GM21381 (cell line): ENCODE results near the gene CFAP45.

ENCODE experiments used
- ATAC-seq: cut with Tn5 transposase; IDR thresholded peaks from one replicate; pipeline ENCODE4 v1.9.1; 2021; ENCODE audit warnings: mild to moderate bottlenecking, moderate library complexity; ENCODE audit not compliant: unreplicated experiment

The CFAP45 gene, protein sequence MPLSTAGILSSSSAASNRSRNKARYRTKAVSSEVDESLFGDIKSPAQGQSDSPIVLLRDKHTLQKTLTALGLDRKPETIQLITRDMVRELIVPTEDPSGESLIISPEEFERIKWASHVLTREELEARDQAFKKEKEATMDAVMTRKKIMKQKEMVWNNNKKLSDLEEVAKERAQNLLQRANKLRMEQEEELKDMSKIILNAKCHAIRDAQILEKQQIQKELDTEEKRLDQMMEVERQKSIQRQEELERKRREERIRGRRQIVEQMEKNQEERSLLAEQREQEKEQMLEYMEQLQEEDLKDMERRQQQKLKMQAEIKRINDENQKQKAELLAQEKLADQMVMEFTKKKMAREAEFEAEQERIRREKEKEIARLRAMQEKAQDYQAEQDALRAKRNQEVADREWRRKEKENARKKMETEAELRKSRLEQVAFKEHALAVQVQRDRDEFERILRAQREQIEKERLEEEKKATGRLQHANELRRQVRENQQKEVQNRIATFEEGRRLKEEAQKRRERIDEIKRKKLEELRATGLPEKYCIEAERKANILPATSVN

GRCh38 chr1:159900086-159900680, at the start of gene CFAP45:
TSS of gene CFAP45 (minus strand) at chr1:159900165. CDS start at chr1:159900098, 67 bp downstream.
- no peak for ATAC-seq

- no peak for ATAC-seq
These were observed 49.2 kb upstream of the CFAP45 start for GRCh38 chr1:159949123-159949522.

DNA sequence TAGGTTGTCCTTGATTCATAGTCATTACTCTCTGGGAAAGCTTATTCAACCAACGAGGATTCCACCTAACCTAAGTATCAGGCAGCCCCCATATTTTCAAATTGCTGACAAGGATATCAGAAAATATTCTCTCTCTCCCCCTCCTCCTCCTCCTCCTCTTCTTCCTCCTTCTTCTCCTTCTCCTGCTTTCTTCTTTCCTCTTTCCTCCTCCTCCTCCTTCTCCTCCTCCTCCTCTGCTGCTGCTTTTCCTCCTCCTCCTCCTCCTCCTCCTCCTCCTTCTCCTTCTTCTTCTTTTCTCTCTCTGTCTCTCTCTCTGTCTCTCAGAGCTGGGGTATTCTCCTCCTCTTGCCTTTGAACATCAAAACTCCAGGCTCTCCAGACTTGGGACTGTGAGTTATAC, 48.0 kb upstream of the CFAP45 start:
- no peak for ATAC-seq

DNA sequence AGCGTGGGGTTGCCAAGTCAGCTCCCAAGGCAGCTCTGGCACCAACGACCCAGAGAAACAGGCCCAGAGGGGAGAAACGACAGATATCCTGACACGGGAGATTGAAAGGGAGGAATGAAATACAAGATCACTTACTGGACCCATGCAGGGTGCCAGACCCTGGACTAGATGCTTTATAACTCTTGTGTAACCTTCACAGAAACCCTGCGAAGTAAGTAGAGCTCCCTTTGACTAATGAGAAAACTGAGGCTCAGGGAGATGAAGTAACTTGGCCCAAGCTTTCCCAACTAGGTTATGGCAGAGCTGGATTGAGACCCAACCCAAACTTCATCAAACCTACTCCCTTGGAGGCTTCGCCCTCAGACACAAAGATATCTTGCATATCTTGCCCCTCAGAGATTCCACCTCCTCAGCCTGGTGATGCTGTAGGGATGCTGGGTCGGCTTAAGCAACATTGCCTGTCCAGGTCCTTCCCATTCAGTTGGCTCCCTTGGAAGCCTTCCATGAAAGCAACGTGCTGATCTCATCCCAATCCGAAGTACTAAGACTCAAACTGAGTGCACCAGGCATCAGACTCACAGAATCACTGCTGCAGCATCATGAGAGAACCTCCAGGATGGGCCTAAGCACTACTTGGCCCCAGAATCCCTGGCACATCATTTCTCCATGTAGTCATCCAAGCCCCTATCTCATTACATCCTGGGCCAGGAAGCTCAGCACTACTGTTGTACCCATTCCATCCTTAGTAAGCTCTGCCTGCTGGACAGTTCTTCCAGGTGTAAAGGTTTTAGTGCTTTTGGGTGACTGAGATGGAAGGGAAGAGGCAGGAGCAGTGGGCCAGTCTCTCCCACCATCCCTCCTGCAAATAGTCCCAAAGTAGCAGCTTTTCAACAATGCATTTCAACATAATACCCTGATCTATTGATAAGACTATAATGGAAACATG, 46.5 kb upstream of the CFAP45 start:
- ATAC-seq: no peak

GRCh38 chr1:159945483-159946241, 45.7 kb upstream of the CFAP45 start, which contains the start of gene IGSF9:
TSS of gene IGSF9 (minus strand) at chr1:159945613. CDS start at chr1:159943454, 2,159 bp downstream.
- ATAC-seq: no peak

DNA sequence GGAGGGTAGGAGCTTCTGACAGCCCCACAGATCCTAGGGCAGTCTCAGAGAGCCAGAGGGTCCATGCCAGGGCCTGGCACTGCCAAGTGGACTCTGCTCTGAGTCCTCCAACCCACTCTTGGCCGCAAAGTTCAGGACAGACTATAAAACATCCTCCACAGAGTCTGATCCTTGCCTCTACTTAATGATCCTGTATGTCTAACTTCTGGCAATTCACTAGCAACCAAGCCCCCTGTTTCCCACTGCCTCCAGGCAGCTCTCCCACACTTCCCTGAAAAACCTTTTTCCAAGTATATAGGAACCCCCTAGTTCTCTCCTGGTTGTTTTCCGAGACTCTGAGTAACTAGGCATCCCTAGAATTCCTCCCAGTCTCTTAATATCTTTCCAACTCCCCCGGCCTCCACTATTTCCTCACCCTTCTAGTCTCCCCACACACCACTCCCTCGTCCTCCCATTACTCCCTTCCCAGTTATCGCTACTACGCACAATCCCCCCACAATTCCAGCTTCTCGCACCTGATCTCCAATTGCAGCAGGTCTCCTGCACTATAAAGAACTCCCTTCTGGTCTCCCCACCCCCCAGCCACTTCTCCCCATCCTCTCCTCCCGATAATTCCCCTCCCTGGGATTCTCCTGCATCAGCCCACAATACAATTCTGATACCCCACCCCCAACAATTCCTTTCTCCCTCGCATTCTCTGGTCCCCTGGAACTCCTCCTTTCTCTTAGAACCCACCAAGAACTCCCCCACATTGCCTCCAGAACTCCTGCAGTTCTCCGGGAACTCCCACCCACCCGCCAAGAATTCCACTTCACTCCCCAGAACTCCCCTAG, 44.9 kb upstream of the CFAP45 start:
- no peak for ATAC-seq

GRCh38 chr1:159943908-159944622, 44.1 kb upstream of the CFAP45 start:
- ATAC-seq: no peak

- no peak for ATAC-seq
These were observed 43.3 kb upstream of the CFAP45 start for GRCh38 chr1:159943278-159943640.

- no peak for ATAC-seq
These were observed 42.8 kb upstream of the CFAP45 start for GRCh38 chr1:159942632-159943277.

DNA sequence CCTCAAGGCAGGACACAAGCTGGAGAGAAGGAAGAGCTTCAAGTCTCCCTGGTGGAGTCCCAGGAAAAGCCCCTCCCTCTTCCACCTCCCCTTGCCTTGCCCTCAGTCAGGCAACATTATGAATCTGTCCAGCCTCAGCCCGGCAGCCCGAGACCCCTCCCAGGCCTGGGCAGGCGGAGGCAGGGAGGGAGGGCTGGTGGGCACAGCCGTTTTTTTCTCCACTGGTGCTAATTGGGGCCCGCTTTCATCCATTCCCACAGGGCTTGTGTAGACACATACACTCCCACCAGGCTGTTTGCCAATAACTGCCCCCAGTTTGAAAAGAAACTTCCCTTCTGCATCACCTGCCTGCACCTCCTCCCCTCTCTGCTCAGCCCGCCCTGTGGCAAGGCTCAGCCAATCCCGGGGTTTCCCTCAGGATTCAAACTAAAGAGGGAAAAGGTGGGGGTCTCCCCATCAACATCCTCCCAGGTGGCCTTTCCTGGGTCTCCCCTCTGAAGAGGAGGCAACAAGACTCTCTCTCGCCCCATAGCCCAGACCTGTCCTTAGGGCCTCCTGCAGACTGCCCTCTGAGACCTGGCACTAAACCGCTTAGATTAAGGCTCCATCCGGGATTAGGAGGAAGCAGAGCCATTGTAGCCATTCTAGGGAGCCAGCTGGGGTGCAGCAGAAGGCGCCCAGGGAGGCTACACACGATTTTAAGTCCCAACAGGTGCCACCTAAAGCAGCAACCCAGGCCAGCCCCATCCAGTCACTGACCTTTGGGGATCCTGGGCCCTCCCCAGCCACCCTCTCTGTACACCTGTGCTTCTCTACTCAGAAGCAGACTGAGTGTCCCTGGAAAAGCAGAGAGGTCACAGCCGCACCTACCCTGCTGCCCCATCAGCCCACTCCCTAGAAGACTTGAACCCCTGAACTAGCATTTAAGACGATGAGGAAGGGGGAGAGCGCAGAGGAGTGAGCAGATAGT, 41.9 kb upstream of the CFAP45 start:
- ATAC-seq: no peak

- no peak for ATAC-seq
These were observed 41.2 kb upstream of the CFAP45 start for GRCh38 chr1:159941141-159941540.

GRCh38 chr1:159940006-159940620, 40.1 kb upstream of the CFAP45 start:
- ATAC-seq: no peak

DNA sequence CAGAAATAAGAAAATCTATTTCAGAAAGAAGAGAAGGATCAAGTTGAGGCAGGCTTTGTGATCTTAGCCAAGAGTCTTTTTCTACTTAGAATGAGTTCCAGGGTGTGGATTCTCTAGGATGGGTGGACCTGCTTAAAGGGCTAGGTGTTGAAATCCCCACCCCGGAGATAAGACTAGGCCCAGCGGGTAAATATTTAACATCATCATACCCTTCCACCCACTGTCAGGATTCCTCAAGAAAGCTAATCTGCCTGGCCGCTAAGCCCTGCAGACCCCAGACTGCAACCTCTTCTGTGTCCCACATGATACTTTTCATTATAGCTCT, 39.7 kb upstream of the CFAP45 start:
- ATAC-seq: no peak

DNA sequence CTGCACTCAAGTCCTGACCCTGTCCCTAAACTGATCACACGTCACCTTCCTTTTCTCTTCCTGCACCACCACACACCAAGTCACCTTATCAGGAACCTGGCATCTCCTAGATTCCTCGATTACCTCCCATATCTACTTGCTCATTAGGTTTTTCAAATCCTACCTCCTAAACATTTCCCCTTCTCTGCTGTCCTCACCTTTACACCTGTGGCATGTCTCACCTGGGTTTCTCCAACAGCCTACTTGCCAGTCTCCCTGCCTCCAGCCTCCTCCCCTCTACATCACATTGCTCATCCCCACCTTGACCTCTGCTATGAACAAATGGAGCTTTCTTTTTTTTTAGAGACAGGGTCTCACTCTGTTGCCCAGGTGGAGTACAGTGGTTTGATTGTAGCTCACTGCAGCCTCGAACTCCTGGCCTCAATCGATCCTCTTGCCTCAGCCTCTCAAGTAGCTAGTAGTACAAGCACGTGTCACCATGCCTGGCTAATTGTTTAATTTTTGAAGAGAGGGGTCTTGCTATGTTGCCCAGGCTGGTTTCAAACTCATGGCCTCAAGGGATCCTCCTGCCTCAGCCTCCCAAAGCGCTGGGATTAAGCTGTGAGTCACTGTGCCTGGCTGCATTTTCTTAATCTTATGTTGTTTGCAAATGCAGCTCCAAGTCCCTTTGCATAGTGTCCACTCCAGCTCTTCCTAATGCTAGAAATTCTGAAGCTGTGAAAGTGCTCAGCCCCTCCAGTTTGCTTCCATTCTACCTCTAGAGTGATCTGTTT, 39.1 kb upstream of the CFAP45 start:
- ATAC-seq: no peak

DNA sequence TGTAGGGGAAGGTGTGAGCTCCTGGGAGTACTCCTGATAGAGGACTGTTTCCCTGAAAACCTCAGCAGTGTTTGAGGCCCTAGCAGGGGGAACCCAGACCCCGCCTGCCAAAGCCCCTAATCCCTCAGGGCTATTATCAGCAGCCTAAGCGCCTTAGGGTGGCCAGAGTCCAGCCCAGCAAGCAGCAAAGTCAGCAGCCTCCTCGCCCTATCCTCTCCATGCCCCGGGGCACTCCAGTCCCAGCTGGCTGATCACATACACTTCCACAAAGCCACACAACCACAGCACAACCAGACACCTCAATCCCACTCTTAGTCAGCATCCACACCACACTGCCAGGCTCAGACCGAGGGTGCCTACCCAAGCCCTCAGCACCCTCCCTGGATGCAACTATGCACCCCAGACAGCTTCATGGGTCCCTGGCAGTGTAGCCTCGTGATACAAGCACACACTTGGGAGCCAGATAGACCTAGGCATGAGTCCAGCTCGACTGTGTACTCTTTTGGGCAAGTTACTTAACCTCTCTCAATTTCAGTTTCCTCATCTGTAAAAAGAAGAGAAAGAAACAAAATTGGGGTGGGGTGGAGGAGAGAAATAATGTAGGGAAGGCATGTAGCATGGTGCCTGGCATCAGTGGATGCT, 38.4 kb upstream of the CFAP45 start:
- ATAC-seq: no peak
